ENCODE measurements around the gene ANKRD36C.
A peak's percentile ranks its signal among the peaks of the same experiment; 100 is the strongest.
"Not testable (repeated sequence)": the region's sequence is repeated elsewhere in the genome, so short reads cannot be mapped to it uniquely, and the experiment has no call there.

ANKRD36C gene

DNA sequence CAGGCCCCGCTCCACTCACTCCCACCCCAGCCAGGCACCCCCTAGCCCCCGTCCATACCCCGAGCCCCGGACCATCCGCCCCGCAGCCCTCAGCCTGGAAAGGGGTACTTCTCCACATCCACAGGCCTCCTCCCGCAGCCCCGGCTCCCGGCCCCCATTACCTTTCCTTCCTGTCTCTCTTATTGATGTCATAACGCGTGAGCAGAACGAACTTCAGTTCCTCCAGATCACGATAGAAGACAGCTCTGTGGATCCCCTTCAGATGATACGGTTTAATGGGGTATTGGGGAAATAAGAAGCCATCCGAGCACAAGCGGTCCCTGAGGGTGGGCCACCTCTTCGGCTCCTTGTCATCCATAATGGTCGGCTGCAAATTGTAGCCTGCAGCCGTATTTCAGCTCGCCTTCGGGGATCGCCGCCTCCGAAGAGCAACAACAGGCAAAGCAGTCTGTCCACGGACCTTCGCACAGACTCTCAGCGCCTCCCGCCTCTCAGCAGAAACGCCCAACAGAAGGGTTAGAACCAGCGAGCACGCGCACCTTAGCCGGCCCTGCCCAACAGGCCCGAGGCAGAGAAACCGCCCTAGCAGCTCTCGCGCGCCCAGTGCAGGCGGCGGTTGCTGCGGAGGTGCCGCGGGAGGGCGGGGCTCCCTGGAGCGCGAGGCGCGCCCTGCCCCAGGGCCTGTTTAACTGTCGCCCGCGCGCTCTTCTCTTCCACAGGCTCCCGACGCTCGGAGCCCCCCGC is at the start of gene ANKRD36C:
TSS of gene ANKRD36C (minus strand) at position 474 of the 744 bp plus-strand sequence. CDS start at position 358, 116 bp downstream.
- DNase-seq, result peak; percentile 60

DNA sequence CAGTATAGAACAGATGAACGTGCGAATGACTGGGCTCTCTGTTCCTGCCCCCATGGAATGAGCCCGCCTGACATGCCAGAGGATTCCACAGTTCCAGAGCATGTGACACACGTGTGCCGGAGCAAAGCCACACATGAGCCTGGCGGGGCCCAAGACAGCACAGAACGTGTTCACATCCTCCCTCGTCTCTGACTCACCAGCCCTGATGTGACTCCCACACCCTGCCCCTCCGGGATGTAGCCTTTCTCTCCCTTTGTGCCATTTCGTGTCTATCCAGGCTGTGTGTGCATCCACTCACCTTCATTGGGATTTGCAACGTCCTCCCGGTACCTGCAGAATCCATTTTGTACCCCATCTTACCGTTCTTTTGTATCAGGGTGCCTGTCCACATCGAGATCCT is 43.9 kb upstream of the ANKRD36C start:
- not testable (repeated sequence) for DNase-seq

DNA sequence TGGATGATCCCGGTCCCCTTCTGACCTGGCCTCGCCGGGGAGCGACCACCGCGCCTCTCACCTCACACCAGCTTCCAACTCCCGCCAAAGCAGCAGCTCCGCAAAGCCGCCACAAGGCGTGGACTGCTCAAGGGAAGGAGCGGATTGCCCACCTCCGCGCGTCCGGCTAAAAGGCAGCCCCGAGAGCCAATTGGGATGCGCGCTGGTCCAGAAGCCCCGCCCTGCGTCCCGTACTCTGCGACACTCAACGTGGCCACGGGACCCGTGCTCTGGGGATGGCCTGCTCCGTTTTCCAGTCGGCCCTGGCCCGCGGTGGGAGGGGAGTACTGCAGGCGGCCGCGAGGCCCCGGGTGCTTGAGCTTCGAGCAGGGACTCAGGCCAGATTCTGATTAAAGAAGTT is 43.2 kb upstream of the ANKRD36C start, which contains the start of gene GPAT2:
TSS of gene GPAT2 (minus strand) at position 125 of the 400 bp plus-strand sequence. CDS start 2,557 bp downstream, outside the sequence.
- DNase-seq, result not testable (repeated sequence)

DNA sequence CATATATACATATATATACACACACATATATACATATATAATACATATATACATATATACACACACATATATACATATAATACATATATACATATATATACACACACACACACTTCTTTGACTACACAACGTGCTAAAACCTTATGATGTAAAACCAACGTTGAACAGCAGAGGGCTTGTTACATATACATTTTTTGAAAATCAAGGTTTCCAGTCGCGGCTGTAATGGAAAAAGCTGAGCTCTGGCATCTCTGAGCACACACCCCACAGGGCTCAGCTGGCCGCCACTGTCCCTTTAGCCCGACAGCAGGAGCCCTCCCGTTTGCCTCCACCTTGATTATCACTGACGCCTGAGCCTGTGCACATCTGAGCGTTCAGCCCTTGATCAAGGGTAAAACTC is 42.4 kb upstream of the ANKRD36C start:
- not testable (repeated sequence) for DNase-seq

DNA sequence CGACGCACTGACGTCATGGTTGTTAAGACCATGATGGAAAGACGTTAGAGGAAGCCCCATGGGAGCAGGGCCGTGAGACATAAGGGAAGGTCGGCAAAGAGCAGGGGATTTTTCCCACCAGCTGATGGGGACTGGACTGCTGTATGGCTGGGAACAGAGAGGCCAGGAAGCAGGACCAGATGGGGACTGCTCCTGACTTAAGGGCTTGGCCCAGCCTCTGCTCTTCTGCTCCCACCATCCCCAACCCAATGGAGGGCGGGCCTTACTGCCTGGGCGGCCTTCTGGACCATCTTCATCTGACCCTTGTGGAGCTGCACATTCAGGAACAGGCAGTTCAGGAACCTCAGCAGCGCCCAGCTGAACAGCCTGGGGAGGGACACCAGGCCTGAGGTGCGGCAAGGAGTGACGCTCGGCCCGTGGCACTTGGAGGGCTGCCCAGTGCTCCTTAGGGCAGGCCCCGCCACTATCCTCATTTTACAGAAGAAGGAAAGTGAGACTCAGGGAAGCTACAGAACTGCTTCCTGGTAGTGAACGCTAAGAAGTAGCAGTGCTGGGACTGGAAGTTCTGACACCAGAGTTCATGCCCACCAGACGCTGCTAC is 36.2 kb upstream of the ANKRD36C start:
- DNase-seq, result not testable (repeated sequence)

DNA sequence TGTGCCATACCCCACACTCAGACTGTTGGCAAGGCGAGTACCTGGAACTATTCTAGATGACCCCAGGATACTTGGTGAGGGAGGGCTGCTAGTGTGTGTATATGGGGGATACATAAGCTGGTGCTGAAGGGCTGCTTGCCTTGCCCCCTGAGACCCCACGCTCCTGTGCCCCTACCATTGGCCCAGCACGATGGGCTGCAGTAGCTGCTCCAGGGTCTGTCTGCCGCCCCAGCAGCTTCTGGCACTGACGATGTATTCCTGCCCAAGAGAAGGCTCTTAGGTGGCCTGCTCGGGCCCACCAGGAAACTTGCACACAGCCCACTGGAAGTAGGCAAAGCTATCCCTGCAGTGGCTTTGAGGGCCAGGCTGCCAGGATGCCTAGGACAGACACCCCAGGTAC is 34.1 kb upstream of the ANKRD36C start:
- not testable (repeated sequence) for DNase-seq

DNA sequence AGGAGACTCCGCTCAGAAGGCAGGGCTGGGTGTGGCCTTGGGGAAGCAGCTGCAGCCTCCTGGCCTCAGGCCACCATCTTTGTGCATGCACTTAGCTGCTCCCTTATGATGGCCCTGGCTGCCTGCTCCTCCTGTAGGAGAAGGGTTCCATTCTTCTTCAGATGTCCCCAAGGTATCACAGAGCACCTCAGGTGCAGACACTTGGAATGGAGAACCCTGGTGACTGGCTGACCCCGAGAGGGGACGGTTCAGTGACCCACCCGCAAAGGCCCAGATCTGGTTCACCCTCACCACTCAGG is 33.5 kb upstream of the ANKRD36C start:
- DNase-seq, result no peak

DNA sequence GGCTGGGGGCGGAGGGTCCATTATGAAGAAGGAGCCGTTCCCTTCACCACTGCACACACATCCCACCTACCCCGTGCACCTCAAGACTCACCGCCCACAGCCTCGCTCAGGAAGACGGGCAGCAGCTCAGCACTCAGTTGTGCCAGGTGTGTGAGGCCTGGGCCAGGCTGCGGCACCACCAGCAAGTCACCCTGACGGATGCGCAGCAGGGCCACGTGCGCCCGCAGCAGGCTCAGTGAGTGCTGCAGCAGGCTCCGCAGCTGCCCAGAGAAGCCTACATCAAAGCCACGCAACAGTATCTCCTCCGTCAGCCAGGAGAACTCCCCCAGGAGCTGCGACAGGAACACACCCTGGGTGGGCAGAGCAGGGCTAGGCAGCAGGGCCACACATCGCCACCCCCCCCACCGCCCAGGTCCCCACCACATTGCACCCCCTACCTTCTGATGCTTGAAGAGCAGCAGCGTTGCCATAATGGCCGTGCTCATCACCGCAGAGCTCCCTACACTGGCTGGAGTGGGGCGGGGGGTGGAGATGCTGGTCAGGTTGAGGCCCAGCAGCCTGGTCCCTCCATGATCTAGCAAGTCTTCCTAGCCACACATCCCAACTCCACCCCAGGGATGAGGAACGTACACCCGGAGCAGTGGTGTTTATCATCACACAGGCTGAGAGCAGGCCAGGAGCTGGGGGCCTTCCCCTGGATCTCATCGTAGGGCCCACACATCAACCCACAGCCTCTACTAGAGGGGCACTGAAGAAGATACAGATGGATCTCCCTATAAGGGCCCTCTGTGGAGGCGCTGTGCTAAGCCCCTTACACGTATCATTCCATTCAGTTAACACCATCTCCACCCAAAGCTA is 32.9 kb upstream of the ANKRD36C start:
- DNase-seq, result no peak

DNA sequence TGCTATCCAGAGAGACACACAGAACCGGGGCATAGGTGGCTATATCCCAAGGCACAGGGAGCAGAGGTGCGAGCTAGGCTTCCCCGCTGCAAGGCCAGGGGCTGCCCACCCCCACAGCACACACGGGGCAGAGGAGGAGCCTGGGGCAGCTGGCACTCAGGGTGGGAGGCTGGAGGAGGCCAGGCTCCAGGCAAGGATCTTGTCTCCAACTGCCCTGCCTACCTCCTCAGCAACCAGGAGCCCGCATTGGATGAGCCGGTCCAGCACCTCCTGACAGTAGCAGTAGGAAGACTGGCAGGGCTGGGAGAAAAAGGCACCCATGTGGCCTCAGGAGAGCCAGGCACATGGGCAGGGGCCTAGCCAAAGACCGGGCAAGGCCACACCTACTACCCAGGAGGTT is 32.1 kb upstream of the ANKRD36C start:
- not testable (repeated sequence) for DNase-seq

DNA sequence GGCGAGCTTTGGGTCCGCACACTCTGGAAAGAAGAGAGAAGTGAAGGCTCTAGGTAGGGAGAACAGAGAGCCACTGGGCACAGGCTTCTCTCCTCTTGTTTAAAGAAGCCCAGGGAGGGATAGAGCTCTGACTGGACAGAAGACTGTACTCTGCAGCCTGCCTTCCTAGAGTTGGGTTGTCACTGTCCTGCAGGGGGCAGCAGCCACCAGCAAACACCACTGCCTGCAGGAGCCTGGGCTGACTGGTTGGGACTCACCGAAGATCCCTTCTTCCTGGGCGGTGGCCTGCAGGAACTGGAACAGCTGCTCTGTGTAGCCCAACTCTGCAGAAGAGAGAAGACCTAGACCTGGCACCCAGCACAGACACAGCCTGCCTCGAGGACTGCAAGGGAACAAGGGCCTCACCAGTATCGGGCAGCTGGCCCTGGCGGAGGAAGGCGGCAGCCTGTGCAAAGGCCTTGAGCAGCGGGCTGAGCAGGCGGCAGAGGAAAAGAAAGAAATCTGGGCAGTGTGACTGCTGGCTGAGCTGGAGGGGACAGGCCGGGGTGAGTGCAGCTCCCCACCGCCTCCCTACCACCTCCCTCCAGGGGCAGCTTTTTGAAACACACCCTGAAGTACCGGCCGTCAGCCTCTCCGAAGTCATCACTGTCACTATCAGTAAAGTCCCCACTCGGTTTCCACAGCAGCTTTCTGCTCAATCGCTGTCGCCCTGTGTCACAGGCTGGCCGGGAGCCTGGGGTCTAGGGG is 31.2 kb upstream of the ANKRD36C start:
- peak; percentile 78 for DNase-seq

DNA sequence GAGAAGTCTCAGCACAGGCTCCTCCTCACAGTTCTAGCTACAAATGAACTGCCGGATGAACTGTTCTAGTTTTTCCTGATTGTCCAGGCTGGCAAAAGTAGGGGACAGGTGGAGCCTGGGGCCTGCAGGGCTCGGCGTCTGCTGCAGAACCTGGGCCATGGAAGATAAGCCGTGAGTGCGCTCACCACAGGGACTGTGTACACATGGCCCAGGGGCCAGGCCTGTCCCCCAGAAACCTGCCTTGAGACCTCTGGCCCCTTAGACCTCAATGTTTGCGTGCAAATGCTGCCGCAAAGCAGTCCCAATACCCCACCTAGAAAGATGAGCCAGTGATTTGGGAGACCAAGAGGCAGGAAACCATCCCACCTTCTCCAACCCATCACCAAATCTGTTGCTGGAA is 30.5 kb upstream of the ANKRD36C start:
- not testable (repeated sequence) for DNase-seq

DNA sequence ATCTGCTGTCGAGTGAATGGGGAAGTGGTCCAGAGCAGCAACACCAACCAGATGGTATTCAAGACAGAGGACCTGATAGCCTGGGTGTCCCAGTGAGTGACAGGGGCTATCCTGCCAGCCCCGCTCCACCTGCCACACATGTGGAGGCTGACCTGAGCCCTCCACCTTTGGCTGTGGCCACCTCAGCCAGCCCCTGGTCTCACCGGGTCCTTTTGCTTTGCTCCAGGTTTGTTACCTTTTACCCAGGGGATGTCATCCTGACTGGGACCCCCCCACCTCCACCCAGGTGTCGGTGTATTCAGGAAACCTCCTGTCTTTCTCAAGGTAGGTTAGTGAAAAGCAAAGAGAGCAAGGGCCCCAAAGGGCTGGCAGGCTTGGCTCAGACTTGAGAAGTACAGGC is 29.5 kb upstream of the ANKRD36C start:
- DNase-seq, result not testable (repeated sequence)

DNA sequence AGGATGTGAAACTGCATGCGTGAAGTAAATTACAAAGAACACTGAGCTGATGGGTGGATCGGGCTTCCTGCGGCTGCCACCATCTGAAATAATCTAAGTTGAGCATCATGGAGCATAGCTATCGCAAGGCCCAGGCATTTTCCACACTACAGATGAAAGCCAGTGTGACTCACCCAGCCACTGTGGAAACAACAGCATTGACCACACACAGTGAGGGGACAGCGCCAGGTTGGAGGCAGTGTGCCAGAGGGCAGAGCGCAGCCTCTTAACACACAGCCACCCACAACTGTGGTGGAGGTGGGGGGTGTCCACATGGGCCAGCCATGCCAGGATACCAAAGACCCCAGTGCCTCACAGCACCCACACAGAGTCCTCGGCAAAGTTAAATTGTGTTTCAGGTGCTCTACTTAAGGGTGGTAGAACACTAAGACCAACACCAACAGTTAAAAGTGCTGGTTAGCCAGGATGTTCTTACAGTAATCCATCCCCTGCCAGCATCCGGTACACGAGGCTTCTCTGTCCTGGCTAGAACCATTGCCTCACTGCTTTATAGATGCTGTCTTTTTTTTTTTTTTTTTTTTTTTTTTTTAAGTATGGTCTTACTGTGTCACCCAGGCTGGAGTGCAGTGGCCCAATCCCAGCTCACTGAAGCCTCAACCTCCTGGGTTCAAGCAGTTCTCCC is 28.4 kb upstream of the ANKRD36C start:
- DNase-seq, result not testable (repeated sequence)

DNA sequence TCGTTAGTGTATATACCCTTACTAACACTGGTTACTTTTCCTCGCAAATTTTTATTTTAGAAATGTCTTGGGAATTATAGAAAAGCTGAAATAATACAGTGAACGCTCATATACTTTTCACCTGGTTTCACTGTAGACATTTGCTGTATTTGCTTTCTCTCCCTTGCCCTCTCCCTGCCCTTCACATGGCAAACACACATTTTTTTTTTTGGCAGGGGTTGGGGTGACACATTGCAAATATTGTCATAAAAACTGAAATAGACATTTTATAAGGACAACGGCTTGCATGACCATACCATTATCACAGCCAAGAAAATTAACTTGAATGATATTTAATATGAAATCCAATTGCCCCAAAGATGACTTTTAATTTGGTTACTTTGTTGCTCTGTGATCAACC is 24.7 kb upstream of the ANKRD36C start:
- DNase-seq, result not testable (repeated sequence)

DNA sequence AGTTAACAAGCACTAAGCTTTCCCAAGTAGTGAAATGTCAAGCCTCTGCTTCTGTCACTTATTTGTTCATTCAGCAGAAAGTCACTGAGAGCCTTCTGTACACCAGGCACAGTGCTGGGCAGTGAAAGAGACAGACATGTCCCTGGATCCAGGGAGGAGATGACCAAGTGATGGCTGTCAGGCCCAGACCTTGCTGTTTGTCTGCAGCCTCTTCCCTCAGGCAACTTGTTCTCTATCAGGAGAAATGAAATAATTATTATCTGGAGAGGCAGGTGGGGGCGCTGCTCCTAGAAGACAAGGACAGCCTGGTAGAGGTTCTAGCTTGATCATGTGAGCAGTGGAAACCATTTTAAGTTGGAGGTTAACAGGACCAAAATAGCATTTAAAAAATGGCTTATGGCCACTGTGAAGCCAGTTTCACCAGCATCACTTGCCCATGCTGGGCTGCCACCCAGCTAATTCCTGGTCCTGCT is 21.2 kb upstream of the ANKRD36C start:
- DNase-seq, result not testable (repeated sequence)

DNA sequence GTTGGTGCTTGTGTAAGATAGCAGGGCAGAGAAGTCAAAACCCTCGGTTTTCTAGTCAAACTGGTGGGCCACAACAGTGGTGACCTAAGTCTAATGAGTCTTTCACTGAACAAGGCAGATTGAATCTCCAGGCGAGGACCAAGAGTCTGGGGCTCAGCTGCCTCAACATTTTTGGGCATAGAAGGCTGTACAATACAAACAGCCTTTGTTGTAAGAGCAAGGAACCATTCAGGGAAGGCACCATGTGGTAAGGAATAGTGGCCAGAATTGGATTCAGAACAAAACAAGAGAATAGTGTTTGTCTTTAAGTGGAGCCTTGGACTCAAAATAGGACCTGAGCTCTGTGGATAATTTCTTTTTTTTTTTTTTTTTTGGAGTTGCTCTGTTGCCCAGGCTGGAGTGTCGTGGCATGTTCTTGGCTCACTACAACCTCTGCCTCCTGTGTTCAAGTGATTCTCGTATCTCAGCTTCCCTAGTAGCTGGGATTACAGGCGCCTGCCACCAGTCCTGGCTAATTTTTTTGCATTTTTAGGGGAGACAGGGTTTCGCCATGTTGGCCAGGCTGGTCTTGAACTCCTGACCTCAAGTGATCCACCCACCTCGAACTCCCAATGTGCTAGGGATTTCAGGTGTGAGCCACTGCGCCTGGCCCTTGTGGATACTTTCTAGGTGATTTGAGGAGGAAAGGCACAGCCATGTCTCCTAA is 20.6 kb upstream of the ANKRD36C start:
- DNase-seq, result not testable (repeated sequence)

DNA sequence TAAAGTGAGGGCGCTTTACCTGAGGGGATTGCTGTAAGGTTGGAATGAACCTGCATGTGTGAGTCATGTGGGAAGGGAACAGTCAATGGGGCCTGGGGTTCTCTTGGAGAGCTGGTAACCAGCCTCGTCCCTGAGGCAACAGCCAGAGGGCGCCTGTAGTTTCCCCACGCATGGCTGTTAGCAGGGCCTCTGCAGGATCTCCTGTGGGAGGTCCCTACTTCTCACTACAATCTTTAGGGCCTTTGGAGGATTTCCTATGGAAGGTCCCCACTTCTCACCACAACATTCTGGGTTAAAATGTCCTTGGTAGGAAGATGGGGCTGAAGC is 19.5 kb upstream of the ANKRD36C start:
- DNase-seq, result not testable (repeated sequence)

DNA sequence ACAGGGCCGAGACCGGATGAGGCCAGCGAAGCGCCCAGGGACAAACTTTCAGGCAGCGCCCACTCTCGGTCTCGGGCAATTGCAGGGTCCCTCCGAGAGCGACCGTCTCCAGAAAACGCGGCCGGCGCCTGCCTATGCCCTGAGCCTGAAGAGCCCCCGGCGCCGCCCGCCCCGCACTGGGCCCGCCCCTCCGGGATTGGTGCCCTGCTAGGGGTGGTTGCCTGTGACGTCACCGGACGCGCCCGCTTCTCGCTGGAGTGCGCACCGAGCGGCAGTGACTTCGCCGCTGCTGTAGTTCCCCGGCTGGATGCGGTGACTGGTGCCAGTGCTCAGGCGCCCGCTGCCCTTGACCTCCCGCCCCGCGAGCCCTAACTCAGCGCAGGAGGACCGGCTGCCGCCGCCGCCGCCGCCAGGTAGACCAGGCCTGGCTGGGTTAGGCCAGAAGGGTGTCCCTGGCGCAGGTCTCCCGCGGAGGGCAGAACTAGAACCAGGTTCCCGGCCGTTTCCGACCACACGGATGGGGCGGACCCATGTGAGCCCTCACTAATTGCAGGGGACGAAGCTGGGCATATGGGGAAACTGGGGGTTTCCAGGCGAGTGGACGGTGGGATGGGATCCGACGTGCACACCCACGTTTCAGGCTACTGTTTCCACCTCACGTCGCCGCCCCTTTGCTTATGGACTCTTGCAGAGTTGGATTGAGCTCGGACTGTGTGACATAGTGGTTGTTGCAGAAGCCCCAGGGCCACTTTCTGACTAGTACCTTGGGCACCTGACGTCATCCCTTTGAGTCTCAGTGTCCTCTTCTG is 18.9 kb upstream of the ANKRD36C start:
- peak; percentile 97 for DNase-seq

DNA sequence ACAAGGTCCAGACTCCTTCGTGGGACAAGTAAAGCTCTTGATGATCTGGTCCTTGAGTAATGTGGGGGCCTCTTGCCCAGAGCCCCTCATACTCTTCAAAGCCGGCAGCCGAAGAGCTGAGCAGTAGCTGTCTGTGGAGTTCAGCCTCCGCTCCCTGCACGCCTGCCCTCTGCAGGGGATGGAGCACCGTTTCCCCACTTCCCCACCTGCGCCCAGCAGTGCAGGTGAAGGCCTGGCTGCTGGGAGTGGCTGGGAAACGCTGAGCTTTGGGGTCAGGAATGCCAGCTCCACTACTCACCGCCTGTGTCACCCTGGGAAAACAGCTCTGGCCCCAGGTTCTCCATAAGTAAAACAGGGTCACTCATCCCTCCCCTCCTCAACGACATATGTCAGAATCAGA is 18.2 kb upstream of the ANKRD36C start:
- not testable (repeated sequence) for DNase-seq

DNA sequence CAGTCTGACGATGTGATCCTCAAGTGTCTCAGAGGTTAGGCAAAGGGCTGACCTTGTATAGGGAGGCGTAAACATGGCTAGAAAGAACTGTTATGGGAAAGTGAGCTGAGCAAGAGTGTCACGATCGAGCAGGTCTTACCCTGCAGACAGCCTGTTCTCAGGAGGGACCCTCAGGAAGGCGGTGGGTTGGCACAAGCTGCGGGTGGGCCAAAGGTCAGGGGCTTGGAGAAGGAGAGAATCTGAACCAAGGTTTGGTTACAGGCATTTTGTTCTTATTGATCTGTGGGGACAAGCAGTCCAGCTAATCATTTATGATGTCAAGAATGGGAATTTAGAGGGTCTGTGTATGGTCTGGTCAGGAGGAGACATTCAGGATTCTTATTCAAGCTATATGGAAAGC is 16.4 kb upstream of the ANKRD36C start:
- not testable (repeated sequence) for DNase-seq

DNA sequence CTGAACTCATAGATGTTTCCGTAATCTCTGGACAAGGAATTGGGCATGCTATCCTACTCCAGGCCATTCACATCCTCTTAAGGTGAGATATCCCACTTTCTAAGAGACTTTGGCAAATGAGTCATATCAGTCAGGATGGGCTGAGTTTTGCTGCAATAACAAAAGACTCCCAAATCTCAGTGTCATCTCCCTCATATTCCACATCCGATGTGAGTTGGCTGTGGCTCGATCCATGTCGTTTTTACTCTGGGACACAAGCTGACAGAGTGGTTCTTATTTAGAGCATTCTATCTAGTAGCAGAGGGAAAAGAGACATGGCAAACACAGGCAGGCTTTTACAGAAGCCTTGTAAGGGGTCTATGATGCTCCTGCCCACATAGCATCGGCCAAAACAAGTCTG is 14.6 kb upstream of the ANKRD36C start:
- DNase-seq, result not testable (repeated sequence)
